Stimulated activated CD8-positive, alpha-beta memory T cell treated with anti-CD3 and anti-CD28 coated beads, Interleukin-15, amount 100 ng/mL, for 48 hours (primary cell): ENCODE data around the gene CES3.
"Not testable (repeated sequence)": the region's sequence is repeated elsewhere in the genome, so short reads cannot be mapped to it uniquely, and the experiment has no call there.

Source experiments
- DNase-seq, 2 donors: peaks; one replicate each; pipeline ENCODE4 v3.0.0-alpha.2; 2020; ENCODE audit warnings: low read depth in 2 of 2

CES3 gene

GRCh38 chr16:66944971-66945370 lies 16.1 kb upstream of the CES3 start:
- DNase-seq, result not testable (repeated sequence)

GRCh38 chr16:66945939-66946338 lies 15.1 kb upstream of the CES3 start:
- no peak for DNase-seq

- DNase-seq, result no peak
Measured at GRCh38 chr16:66946541-66946940, 14.5 kb upstream of the CES3 start.

- no peak for DNase-seq
Measured at GRCh38 chr16:66946974-66947301, 14.1 kb upstream of the CES3 start.

GRCh38 chr16:66947302-66948065 lies 13.6 kb upstream of the CES3 start:
- DNase-seq, result peak; percentile 62 to 65

- no peak for DNase-seq
Measured at GRCh38 chr16:66948134-66948836, 12.8 kb upstream of the CES3 start.

- DNase-seq, result no peak
Measured at GRCh38 chr16:66948837-66949225, 12.2 kb upstream of the CES3 start.

GRCh38 chr16:66949472-66949871 lies 11.6 kb upstream of the CES3 start:
- DNase-seq, result no peak

GRCh38 chr16:66950437-66950836 lies 10.6 kb upstream of the CES3 start:
- no peak for DNase-seq

GRCh38 chr16:66950971-66951790 lies 9.9 kb upstream of the CES3 start:
- DNase-seq, result no peak

GRCh38 chr16:66952430-66953110 lies 8.5 kb upstream of the CES3 start:
- DNase-seq, result no peak

- DNase-seq, result no peak
Measured at GRCh38 chr16:66953462-66954096, 7.5 kb upstream of the CES3 start.

- peak; percentile 49 to 61 for DNase-seq
Measured at GRCh38 chr16:66954097-66954659, 6.9 kb upstream of the CES3 start.

- not testable (repeated sequence) for DNase-seq
Measured at GRCh38 chr16:66955363-66956153, 5.5 kb upstream of the CES3 start.

GRCh38 chr16:66956154-66956457 lies 5.0 kb upstream of the CES3 start:
- not testable (repeated sequence) for DNase-seq

GRCh38 chr16:66958857-66959703 lies 2.0 kb upstream of the CES3 start:
- DNase-seq, result no peak

- DNase-seq, result no peak
Measured at GRCh38 chr16:66959704-66960161, 1.3 kb upstream of the CES3 start.

GRCh38 chr16:66960270-66960669 lies 796 bp upstream of the CES3 start:
- no peak for DNase-seq

- DNase-seq, result no peak
Measured at GRCh38 chr16:66961914-66962313, 848 bp downstream of the CES3 start.

- DNase-seq, result no peak
Measured at GRCh38 chr16:66964049-66964448, 3.0 kb downstream of the CES3 start.
